Mucosa of descending colon (tissue), 3 donors: ENCODE results near the gene OR5A2. TPM values are rescaled to one million over a fixed set of nuclear protein-coding genes. Genes with fewer than 3 reads are reported as not detected.

Experiments used
- ATAC-seq: fragments of 200-7000 bp; cut with Tn5 transposase; one replicate; pipeline ENCODE4 v1.9.1; 2020; ENCODE audit warnings: mild to moderate bottlenecking, moderate library complexity
- DNase-seq, 3 donors: peaks; one replicate each; pipeline ENCODE4 v3.0.0-alpha.2; 2020
- H3K36me3 ChIP-seq: fragments of 200-600 bp; one replicate; pipeline ENCODE4 v1.8.0; 2021; ENCODE audit warnings: low read depth, mild to moderate bottlenecking
- H3K4me1 ChIP-seq: fragments of 200-600 bp; one replicate; pipeline ENCODE4 v1.8.0; 2021; ENCODE audit warnings: low read depth, mild to moderate bottlenecking
- H3K4me3 ChIP-seq: fragments of 200-600 bp; one replicate; pipeline ENCODE4 v1.8.0; 2021; ENCODE audit warnings: mild to moderate bottlenecking
- H3K9me3 ChIP-seq: fragments of 200-600 bp; one replicate; pipeline ENCODE4 v1.8.0; 2021; ENCODE audit warnings: mild to moderate bottlenecking
- intact Hi-C, 2 donors: fragments of 100-400 bp; cut with DNase I in 1 of 2; cut with micrococcal nuclease in 1 of 2; formaldehyde crosslinking; loops; one replicate each; pipeline versions ENCODE4 v1.11.0 to v1.11.1; 2022; cut with DNase I, micrococcal nuclease
- long read RNA-seq, 2 donors: library from polyadenylated mRNA; unstranded; transcript quantifications; one replicate each; pipeline ENCODE4 v2.0.0, GENCODE V29; 2019 to 2021
- total RNA-seq, 3 donors: library from RNA; stranded (reverse); fragmentation: NEBNext Ultra II Directional in 2 of 3; extraction: Animal tissue kit (Norgen Biotek cat#: 25700) in 2 of 3; gene quantifications; one replicate each; pipeline versions ENCODE4 v1.2.1 to v1.2.4, GENCODE V29; 2021 to 2023
- TF ChIP-seq, protein P1 (sequence below): fragments of 200-600 bp; IDR thresholded peaks from one replicate; pipeline ENCODE4 v1.8.0; 2022; ENCODE audit warnings: antibody characterized with exemption, mild to moderate bottlenecking
- donor health status: DM: no; HTN: no; CAD: no; lungs with moderate emphysema.
- donor health status: DM: no; HTN: no; CAD: no.
- donor health status: DM: no; HTN: yes; CAD: no.

The OR5A2 gene
- not detected for total RNA-seq
- long read RNA-seq, donor 1: 0 reads
- long read RNA-seq, donor 2: 0 reads

DNA sequence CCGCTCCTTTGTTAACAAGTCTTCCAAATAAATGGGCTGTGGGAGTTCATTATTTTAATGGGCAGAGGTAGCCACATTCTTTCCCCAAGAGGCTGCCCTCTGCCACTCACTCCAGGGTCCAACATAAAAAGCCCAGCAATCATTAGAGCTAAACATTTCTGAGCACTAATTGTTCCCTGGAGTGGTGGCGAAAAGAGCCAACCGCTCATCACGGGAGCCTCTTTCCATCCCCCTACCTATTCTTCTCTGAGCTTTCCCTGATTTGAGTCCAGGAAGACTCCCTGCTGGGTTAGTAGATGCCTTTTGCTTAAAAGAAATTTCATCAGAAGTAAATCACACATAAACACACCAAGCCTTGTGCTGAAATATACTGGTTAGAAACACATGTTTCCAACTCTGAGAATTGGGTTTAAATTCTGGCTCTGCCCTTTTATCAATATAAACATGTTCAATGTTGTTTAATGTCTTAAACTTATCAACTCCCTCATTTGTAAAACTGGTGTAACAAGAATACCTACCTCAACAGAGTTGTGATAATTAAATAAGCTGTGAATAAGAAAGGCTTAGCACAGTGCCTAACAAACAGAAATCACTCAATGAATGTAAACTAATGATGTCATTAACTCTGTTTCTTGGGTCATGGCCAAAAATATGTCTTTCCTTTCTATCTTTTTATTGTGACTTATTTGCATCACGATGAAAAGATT, at the start of gene OR5A2:
Gene OR5A2, minus strand, starts transcription at position 53 of the 707 bp plus-strand sequence. CDS start 3,460 bp downstream, outside the sequence.
- intact Hi-C loops: no loop called here

GRCh38 chr11:59475176-59475575, 49.0 kb upstream of the OR5A2 start:
- Histone ChIP-seq H3K4me3 (no peak overlapping the region), H3K4me1 (no peaks in the 10 kb centered on the region), H3K9me3 (no peaks in the 10 kb centered on the region), H3K36me3 (no peaks in the 10 kb centered on the region)
- ATAC-seq: no peak
- no peak for DNase-seq
- intact Hi-C loops: no loop called here
- TF ChIP-seq, protein P1, sequence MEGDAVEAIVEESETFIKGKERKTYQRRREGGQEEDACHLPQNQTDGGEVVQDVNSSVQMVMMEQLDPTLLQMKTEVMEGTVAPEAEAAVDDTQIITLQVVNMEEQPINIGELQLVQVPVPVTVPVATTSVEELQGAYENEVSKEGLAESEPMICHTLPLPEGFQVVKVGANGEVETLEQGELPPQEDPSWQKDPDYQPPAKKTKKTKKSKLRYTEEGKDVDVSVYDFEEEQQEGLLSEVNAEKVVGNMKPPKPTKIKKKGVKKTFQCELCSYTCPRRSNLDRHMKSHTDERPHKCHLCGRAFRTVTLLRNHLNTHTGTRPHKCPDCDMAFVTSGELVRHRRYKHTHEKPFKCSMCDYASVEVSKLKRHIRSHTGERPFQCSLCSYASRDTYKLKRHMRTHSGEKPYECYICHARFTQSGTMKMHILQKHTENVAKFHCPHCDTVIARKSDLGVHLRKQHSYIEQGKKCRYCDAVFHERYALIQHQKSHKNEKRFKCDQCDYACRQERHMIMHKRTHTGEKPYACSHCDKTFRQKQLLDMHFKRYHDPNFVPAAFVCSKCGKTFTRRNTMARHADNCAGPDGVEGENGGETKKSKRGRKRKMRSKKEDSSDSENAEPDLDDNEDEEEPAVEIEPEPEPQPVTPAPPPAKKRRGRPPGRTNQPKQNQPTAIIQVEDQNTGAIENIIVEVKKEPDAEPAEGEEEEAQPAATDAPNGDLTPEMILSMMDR: no peak

More for the DNA sequence above, at the start of gene OR5A2:
- ATAC-seq (no peak), DNase-seq (no peak)
- TF ChIP-seq, protein P1: no peak
- H3K9me3 ChIP-seq: no peaks in the 10 kb centered on the region
- H3K4me1 ChIP-seq: no peaks in the 10 kb centered on the region
- H3K36me3 ChIP-seq: no peaks in the 10 kb centered on the region
- no peak within 1 kb of the TSS for H3K4me3 ChIP-seq

DNA sequence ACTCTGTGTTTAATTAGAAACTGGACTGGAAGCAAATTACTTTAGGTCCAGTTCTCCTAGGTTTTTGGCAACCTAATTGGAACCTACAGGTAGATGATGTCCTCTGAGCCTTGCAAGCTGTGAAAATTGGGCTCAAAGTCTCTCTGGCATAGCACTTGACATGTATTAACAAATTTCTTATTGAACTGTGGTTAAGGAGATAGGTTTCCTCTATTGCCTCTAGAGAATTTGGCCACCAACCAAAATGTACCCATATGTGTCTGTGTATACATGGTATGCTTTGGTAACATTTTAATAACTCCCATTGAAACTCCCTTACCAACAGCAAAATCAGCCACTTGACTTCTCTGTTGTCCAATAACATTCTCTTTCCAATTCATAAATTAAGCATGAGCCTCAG, 46.8 kb upstream of the OR5A2 start, which contains the start of gene OR4D10:
Gene OR4D10, plus strand, starts transcription at position 301 of the 400 bp plus-strand sequence. CDS start 4,115 bp downstream, outside the sequence.
- intact Hi-C loops: no loop called here
- TF ChIP-seq, protein P1: no peak

DNA sequence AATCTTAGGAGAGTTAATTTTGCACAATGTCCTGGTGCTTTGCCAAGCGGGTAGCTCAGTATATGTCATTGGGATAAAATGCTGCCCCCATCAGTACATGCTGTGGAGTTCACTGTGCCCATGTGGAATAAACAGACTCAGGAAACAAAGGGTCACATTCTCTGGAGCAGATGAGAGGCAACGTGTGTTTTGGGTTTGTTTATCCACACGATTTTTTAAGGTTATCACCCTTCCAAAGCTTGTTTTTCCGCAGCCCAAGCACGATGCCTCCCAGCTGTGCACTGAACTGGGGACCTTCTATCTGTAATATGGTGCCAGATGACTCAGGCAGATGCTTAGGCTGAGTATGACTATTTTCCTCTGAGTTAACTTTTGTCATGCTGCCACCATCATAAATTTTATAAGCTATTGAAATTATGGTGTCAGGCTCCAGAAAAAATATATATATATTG, 37.0 kb upstream of the OR5A2 start:
- intact Hi-C loops: no loop called here
- peak in 1 of 3 donors; percentile 7 for DNase-seq

More for the DNA sequence above, 46.8 kb upstream of the OR5A2 start, which contains the start of gene OR4D10:
- DNase-seq: no peak
- Histone ChIP-seq H3K36me3 (no peaks in the 10 kb centered on the region), H3K9me3 (no peaks in the 10 kb centered on the region), H3K4me1 (no peaks in the 10 kb centered on the region), H3K4me3 (no peak within 1 kb of the TSS)
- no peak for ATAC-seq

GRCh38 chr11:59459916-59460315, 33.7 kb upstream of the OR5A2 start:
- Histone ChIP-seq H3K36me3 (no peaks in the 10 kb centered on the region), H3K9me3 (no peaks in the 10 kb centered on the region), H3K4me3 (no peak overlapping the region), H3K4me1 (no peaks in the 10 kb centered on the region)
- TF ChIP-seq, protein P1: no peak
- DNase-seq: no peak
- intact Hi-C loops: no loop called here
- no peak for ATAC-seq

More for the DNA sequence above, 37.0 kb upstream of the OR5A2 start:
- Histone ChIP-seq H3K9me3 (no peaks in the 10 kb centered on the region), H3K36me3 (no peaks in the 10 kb centered on the region), H3K4me1 (no peaks in the 10 kb centered on the region), H3K4me3 (no peak overlapping the region)
- ATAC-seq: peak; percentile 25
- TF ChIP-seq, protein P1: no peak
